GM21515 (cell line): ENCODE measurements around the gene CLDND1.
"Not testable (repeated sequence)": the region's sequence is repeated elsewhere in the genome, so short reads cannot be mapped to it uniquely, and the experiment has no call there.

Source experiments
- ATAC-seq: cut with Tn5 transposase; IDR thresholded peaks from one replicate; pipeline ENCODE4 v1.9.1; 2021; ENCODE audit not compliant: unreplicated experiment

The CLDND1 gene

GRCh38 chr3:98522544-98523281 is at the start of gene CLDND1:
Gene CLDND1 (minus strand): TSS chr3:98522902. CDS start chr3:98521424, 1,478 bp downstream.
- ATAC-seq = peak; percentile 89

GRCh38 chr3:98568402-98568801 is 45.7 kb upstream of the CLDND1 start:
- ATAC-seq = no peak

- peak; percentile 33 for ATAC-seq
Observed at GRCh38 chr3:98567666-98568270, 45.1 kb upstream of the CLDND1 start.

- ATAC-seq = no peak
Observed at GRCh38 chr3:98565843-98566242, 43.1 kb upstream of the CLDND1 start.

GRCh38 chr3:98565237-98565643 is 42.5 kb upstream of the CLDND1 start:
- no peak for ATAC-seq

- no peak for ATAC-seq
Observed at GRCh38 chr3:98564282-98565005, 41.7 kb upstream of the CLDND1 start.

DNA sequence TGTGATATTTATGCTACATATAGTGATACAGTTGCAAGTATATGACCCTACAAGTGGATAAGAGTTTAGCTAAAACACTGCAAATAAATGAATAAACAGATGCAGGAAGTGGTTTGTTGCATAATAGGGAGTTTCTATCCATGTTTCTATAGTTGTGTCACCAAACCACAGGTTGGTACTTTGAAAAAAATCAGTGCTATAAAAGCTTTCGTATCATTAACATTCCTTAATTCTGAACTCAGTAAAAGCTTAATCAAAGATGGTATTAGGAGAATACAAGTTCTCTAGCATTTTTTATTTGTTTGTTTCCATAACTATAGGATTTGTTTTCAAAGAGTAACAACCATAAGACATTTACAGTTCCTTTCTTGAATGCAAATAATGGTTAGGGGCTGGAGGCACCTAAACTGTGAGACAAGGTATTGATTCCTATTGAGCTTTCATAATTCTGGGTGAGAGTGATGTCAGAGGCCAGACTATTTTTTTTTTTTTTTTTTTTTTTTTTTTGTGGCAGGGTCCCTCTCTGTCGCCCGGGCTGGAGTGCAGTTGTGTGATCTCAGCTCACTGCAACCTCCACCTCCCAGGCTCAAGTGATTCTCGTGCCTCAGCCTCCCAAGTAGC is 41.1 kb upstream of the CLDND1 start:
- ATAC-seq = peak; percentile 59

DNA sequence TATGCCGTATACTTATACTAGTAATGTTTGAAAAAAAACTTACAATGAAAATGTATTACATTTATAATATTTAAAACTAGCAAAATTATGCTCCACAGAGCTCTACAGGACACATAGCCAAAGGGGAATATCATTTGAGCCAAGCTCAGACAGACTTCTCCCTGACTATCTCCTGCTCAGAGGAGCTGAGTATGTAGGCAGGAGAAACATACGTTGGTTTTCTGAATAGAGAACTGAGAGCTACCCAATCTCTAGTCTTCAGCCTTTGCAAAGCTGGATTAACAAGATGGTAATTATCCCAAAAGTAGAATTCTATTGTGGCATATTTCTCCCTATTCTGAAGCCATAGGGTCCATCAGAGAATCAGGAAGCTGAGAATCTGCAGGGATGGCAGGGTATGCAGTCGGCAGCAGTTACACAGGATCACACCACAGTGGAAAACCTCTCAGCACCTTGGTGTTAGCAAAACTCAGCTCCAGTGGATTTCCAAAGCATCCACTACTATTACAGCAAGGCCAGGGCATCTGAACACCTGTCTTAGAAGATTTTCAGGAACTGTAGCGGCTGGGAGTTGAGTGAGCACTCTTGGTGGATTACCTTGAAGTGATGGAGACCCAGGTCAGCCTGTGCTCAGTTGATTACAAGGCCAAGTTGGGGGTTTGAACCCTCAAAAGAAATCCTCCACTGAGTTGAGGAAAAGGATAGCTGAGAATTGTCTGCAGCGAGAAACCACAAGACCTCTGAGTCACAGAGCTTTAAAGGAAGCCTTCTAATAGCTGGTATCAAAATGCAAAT is 39.2 kb upstream of the CLDND1 start:
- no peak for ATAC-seq

GRCh38 chr3:98560911-98561310 is 38.2 kb upstream of the CLDND1 start:
- no peak for ATAC-seq

DNA sequence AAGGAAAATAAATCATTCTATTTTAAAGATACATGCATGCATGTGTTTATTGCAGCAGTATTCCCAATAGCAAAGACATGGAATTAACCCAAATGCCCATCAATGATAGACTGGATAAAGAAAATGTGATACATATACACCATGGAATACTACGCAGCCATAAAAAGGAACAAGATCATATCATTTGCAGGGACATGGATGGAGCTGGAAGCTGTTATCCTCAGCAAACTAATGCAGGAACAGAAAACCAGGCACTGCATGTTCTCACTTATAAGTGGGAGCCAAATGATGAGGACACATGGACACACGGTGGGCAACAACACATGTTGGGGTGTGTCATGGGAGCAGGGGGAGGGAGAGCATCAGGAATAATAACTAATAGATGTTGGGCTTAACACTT is 37.1 kb upstream of the CLDND1 start:
- ATAC-seq = not testable (repeated sequence)

DNA sequence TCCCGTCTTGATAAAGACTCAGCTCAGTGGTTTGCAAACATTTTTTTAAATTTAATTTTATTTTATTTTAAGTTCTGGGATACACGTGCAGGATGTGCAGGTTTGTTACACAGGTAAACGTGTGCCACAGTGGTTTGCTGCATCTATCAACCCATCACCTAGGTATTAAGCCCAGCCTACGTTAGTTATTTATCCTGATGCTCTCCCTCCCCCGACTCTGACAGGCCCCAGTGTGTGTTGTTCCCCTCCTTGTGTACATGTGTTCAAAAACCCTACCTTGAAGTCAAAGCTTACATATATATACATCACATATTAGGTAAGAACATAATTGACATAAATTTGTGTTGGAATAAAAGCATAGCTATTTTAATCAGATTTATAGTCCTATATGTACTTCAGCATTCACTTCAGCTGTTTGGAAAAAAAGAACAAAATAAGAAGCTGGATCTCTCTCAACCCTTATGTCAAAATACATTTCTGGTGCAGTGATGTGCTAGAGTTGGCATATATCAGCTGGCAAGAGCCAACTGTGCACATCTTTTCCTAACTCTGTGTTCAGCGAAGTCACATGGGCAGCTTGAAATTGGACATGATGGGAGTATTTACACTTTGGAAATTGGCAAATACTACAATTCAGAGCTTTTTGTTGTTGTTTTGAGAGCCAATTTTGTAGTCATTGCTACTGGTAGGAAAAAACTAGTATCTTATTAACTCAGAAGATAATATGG is 35.6 kb upstream of the CLDND1 start:
- no peak for ATAC-seq

- ATAC-seq = no peak
Observed at GRCh38 chr3:98557324-98558010, 34.8 kb upstream of the CLDND1 start.

GRCh38 chr3:98556164-98557130 is 33.7 kb upstream of the CLDND1 start:
- ATAC-seq = peak; percentile 72

DNA sequence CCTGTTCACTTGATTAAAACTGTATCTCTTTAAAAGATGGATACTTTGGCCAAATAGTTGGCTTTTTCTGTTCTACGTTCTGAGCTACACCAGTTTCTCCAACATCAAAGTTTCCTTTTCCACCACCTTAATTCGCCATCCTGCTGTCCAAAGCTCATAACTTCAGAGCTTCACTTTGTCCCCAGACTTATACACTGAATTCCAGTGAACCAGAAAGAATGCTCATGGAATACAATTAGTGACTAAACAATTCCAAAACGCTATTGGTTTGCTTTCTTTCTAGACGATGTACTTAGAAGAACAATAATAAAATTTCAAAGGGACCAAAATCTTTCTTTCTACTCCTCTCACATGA is 32.3 kb upstream of the CLDND1 start:
- no peak for ATAC-seq

GRCh38 chr3:98554580-98554979 is 31.9 kb upstream of the CLDND1 start:
- ATAC-seq = no peak

- ATAC-seq = no peak
Observed at GRCh38 chr3:98553753-98554152, 31.1 kb upstream of the CLDND1 start.

DNA sequence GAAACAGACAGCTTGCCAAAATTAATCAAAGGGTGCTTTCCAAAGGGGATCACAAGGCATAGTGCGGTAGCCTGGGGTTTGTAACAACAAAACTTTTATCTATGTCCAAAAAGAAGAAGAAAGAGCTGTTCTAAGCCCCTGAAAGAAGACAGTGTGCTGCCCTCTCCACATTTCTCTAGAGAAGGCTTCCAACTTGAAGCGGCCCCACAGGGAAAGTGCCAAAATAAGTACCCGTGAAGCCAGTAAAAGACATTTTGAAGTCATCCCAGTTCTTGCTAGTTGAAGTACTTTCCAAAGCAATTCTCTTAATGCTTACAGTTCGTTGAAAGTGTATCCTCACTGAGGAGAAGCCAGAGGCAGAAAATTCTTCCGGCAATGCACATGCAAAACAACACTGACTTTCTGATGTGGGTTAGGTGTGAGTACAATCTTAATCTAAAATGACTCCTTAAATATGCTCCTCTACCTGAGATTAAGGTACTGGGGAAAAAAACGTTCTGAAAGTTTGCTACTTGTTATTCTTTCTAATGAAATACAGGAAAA is 30.4 kb upstream of the CLDND1 start:
- ATAC-seq = no peak
